ENCODE data around the gene OOEP. TPM values are rescaled to one million over a fixed set of nuclear protein-coding genes. Genes with fewer than 3 reads are reported as not detected.

Gene OOEP
- total and polyA plus RNA-seq, 2 donors (not counting 1 experiment from before 2014, with no cell fraction given): 0.08 to 0.17 TPM

GRCh38 chr6:73371984-73372383 is 2.3 kb upstream of the OOEP start:
- Histone ChIP-seq H2AFZ (ENCODE audit: low read length) (no peak overlapping the region), H3K4me3 (replicated peaks in 1 of 4; ENCODE audit: control extremely low read depth in 1 of 4, insufficient read depth in 1 of 4, low read depth in 3 of 4, low read length in 4 of 4) (no peak overlapping the region), H3K27ac (ENCODE audit: insufficient read depth, low read length) (no peak overlapping the region), H3K4me1 (ENCODE audit: control insufficient read depth, extremely low read depth, insufficient read depth, low read length) (no peaks in the 10 kb centered on the region), H4K20me1 (ENCODE audit: control insufficient read depth, extremely low read depth, insufficient read depth, low read length) (no peaks in the 10 kb centered on the region), H3K9me3 (ENCODE audit: control insufficient read depth, insufficient read depth, low read depth, low read length) (no peaks in the 10 kb centered on the region), H3K36me3 (ENCODE audit: control insufficient read depth, insufficient read depth, low read length) (no peaks in the 10 kb centered on the region), H3K27me3 (ENCODE audit: control insufficient read depth, insufficient read depth, low read length) (peaks cover 4% of the 10 kb centered on the region), H3K79me2 (ENCODE audit: control insufficient read depth, insufficient read depth, low read length) (no peaks in the 10 kb centered on the region), H3K4me2 (ENCODE audit: extremely low read depth, insufficient read depth, low read length) (no peak overlapping the region), H3K9ac (ENCODE audit: insufficient read depth, low read length) (no peak overlapping the region)
- no peak for TF ChIP-seq CTCF (conservative IDR thresholded peaks at IDR 0.05 in 1 of 2, IDR thresholded peaks at IDR 0.05 in 1 of 2; ENCODE audit: low read depth in 1 of 2, low read length in 2 of 2)
- no peak for TF ChIP-seq EZH2 (IDR thresholded peaks at IDR 0.05; ENCODE audit: low read length, missing control alignments)
- no peak for DNase-seq (ENCODE audit: low read depth in 2 of 2)

- no peak for DNase-seq (ENCODE audit: low read depth in 2 of 2)
- Histone ChIP-seq H4K20me1 (ENCODE audit: control insufficient read depth, extremely low read depth, insufficient read depth, low read length) (no peaks in the 10 kb centered on the region), H3K9me3 (ENCODE audit: control insufficient read depth, insufficient read depth, low read depth, low read length) (no peaks in the 10 kb centered on the region), H3K4me2 (ENCODE audit: extremely low read depth, insufficient read depth, low read length) (no peak overlapping the region), H3K4me3 (replicated peaks in 1 of 4; ENCODE audit: control extremely low read depth in 1 of 4, insufficient read depth in 1 of 4, low read depth in 3 of 4, low read length in 4 of 4) (no peak overlapping the region), H3K9ac (ENCODE audit: insufficient read depth, low read length) (no peak overlapping the region), H3K27ac (ENCODE audit: insufficient read depth, low read length) (no peak overlapping the region), H3K79me2 (ENCODE audit: control insufficient read depth, insufficient read depth, low read length) (no peaks in the 10 kb centered on the region), H3K27me3 (ENCODE audit: control insufficient read depth, insufficient read depth, low read length) (peaks cover 4% of the 10 kb centered on the region), H3K4me1 (ENCODE audit: control insufficient read depth, extremely low read depth, insufficient read depth, low read length) (no peaks in the 10 kb centered on the region), H3K36me3 (ENCODE audit: control insufficient read depth, insufficient read depth, low read length) (no peaks in the 10 kb centered on the region), H2AFZ (ENCODE audit: low read length) (no peak overlapping the region)
- TF ChIP-seq EZH2 (IDR thresholded peaks at IDR 0.05; ENCODE audit: low read length, missing control alignments) (no peak), CTCF (conservative IDR thresholded peaks at IDR 0.05 in 1 of 2, IDR thresholded peaks at IDR 0.05 in 1 of 2; ENCODE audit: low read depth in 1 of 2, low read length in 2 of 2) (no peak)
Observed at GRCh38 chr6:73369157-73369556, 540 bp downstream of the OOEP start.

GRCh38 chr6:73368675-73369074 is 1.0 kb downstream of the OOEP start:
- no peaks in the 10 kb centered on the region for H3K79me2 ChIP-seq (ENCODE audit: control insufficient read depth, insufficient read depth, low read length)
- no peak overlapping the region for H3K27ac ChIP-seq (ENCODE audit: insufficient read depth, low read length)
- H3K36me3 ChIP-seq (ENCODE audit: control insufficient read depth, insufficient read depth, low read length): no peaks in the 10 kb centered on the region
- no peak overlapping the region for H3K4me3 ChIP-seq (replicated peaks in 1 of 4; ENCODE audit: control extremely low read depth in 1 of 4, insufficient read depth in 1 of 4, low read depth in 3 of 4, low read length in 4 of 4)
- H2AFZ ChIP-seq (ENCODE audit: low read length): no peak overlapping the region
- H3K9me3 ChIP-seq (ENCODE audit: control insufficient read depth, insufficient read depth, low read depth, low read length): no peaks in the 10 kb centered on the region
- no peaks in the 10 kb centered on the region for H3K4me1 ChIP-seq (ENCODE audit: control insufficient read depth, extremely low read depth, insufficient read depth, low read length)
- no peak for TF ChIP-seq EZH2 (IDR thresholded peaks at IDR 0.05; ENCODE audit: low read length, missing control alignments)
- TF ChIP-seq CTCF (conservative IDR thresholded peaks at IDR 0.05 in 1 of 2, IDR thresholded peaks at IDR 0.05 in 1 of 2; ENCODE audit: low read depth in 1 of 2, low read length in 2 of 2): no peak
- no peak overlapping the region for H3K9ac ChIP-seq (ENCODE audit: insufficient read depth, low read length)
- peaks cover 4% of the 10 kb centered on the region for H3K27me3 ChIP-seq (ENCODE audit: control insufficient read depth, insufficient read depth, low read length)
- no peaks in the 10 kb centered on the region for H4K20me1 ChIP-seq (ENCODE audit: control insufficient read depth, extremely low read depth, insufficient read depth, low read length)
- no peak overlapping the region for H3K4me2 ChIP-seq (ENCODE audit: extremely low read depth, insufficient read depth, low read length)
- no peak for DNase-seq (ENCODE audit: low read depth in 2 of 2)
